NCI-H1105 treated with DMSO at 0.1 percent for 48 hours (cell line): Measurements from ENCODE around the gene TTC9C.
A peak's percentile ranks its signal among the peaks of the same experiment; 100 is the strongest.
"Not testable (repeated sequence)": the region's sequence is repeated elsewhere in the genome, so short reads cannot be mapped to it uniquely, and the experiment has no call there.

Experiments
- DNase-seq: peaks from one replicate; lab custom pipeline; 2025; lab: John Stamatoyannopoulos, UW

TTC9C gene

GRCh38 chr11:62728171-62728988 is at the start of gene TTC9C:
TSS of gene TTC9C (plus strand) at chr11:62728486. CDS start at chr11:62728849, 363 bp downstream.
- DNase-seq, result peak; percentile 74

- peak; percentile 85 for DNase-seq
Observed at GRCh38 chr11:62678770-62679696, 49.3 kb upstream of the TTC9C start, which contains the start of gene UBXN1. TSS of gene UBXN1 (minus strand) at chr11:62679073. CDS start at chr11:62678923, 150 bp downstream.

- DNase-seq, result no peak
Observed at GRCh38 chr11:62680825-62681240, 47.5 kb upstream of the TTC9C start.

GRCh38 chr11:62682518-62682917 is 45.8 kb upstream of the TTC9C start:
- DNase-seq, result no peak

- DNase-seq, result no peak
Observed at GRCh38 chr11:62687508-62688396, 40.5 kb upstream of the TTC9C start.

- no peak for DNase-seq
Observed at GRCh38 chr11:62688491-62688890, 39.8 kb upstream of the TTC9C start.

GRCh38 chr11:62689421-62690183 is 38.7 kb upstream of the TTC9C start, which contains the start of gene LRRN4CL:
TSS of gene LRRN4CL (minus strand) at chr11:62689530. CDS start at chr11:62688508, 1,022 bp downstream.
- no peak for DNase-seq

- not testable (repeated sequence) for DNase-seq
Observed at GRCh38 chr11:62693624-62694023, 34.7 kb upstream of the TTC9C start.

- DNase-seq, result peak; percentile 58
Observed at GRCh38 chr11:62694455-62695167, 33.7 kb upstream of the TTC9C start.

GRCh38 chr11:62702246-62702645 is 26.0 kb upstream of the TTC9C start:
- DNase-seq, result no peak

- not testable (repeated sequence) for DNase-seq
Observed at GRCh38 chr11:62703921-62704320, 24.4 kb upstream of the TTC9C start.

- DNase-seq, result peak; percentile 66
Observed at GRCh38 chr11:62705413-62705812, 22.9 kb upstream of the TTC9C start.

- peak; percentile 96 for DNase-seq
Observed at GRCh38 chr11:62705880-62706849, 22.1 kb upstream of the TTC9C start.

- no peak for DNase-seq
Observed at GRCh38 chr11:62706850-62707247, 21.4 kb upstream of the TTC9C start.

- no peak for DNase-seq
Observed at GRCh38 chr11:62707277-62707861, 20.9 kb upstream of the TTC9C start, which contains the start of the genes BSCL2 and GNG3. TSS of gene BSCL2 (minus strand) at chr11:62707424. CDS start at chr11:62707195, 229 bp downstream. TSS of gene GNG3 (plus strand) at chr11:62707676. CDS start at chr11:62708296, 620 bp downstream.

GRCh38 chr11:62708392-62708791 is 19.9 kb upstream of the TTC9C start:
- no peak for DNase-seq

GRCh38 chr11:62708793-62709192 is 19.5 kb upstream of the TTC9C start:
- DNase-seq, result peak; percentile 69
